Stimulated activated CD8-positive, alpha-beta memory T cell treated with anti-CD3 and anti-CD28 coated beads, Interleukin-7, amount 100 ng/mL, for 48 hours (primary cell): ENCODE results near the gene AIFM1.

Experiments used
- DNase-seq, 2 donors: peaks; one replicate each; pipeline ENCODE4 v3.0.0-alpha.2; 2020; ENCODE audit warnings: low read depth in 1 of 2; ENCODE audit errors: extremely low read depth in 1 of 2

AIFM1 gene

DNA sequence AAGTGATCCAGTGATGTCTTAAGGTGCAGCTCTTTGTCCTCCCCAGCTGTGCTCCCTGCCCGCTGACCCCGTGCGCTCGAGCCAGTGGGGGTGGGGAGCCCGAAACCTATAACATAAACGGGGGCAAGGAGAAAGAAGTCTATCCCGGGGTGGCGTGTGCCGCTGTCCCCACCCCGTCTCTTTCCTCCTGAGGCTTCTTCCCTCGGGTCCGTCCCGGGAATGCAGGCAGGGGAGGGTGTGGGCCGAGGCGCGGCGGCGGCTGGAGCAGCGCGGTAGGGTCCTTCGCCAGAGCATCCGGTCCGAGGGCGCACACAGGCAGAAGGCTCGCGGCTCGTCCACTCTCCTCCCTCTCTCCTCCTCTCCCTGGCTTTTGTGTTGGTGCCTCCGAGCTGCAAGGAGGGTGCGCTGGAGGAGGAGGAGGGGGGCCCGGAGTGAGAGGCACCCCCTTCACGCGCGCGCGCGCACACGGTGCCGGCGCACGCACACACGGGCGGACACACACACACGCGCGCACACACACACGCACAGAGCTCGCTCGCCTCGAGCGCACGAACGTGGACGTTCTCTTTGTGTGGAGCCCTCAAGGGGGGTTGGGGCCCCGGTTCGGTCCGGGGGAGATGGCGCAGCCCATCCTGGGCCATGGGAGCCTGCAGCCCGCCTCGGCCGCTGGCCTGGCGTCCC lies 5.9 kb upstream of the AIFM1 start, which contains the start of gene RAB33A:
TSS of gene RAB33A (plus strand) at position 517 of the 681 bp plus-strand sequence. CDS start at position 618, 101 bp downstream.
- no peak for DNase-seq

GRCh38 chrX:130170752-130171445 lies 5.3 kb upstream of the AIFM1 start:
- peak; percentile 20 to 56 for DNase-seq

- DNase-seq, result no peak
These were observed 1.4 kb upstream of the AIFM1 start for GRCh38 chrX:130167040-130167439.

GRCh38 chrX:130166503-130166777 lies 799 bp upstream of the AIFM1 start:
- no peak for DNase-seq

DNA sequence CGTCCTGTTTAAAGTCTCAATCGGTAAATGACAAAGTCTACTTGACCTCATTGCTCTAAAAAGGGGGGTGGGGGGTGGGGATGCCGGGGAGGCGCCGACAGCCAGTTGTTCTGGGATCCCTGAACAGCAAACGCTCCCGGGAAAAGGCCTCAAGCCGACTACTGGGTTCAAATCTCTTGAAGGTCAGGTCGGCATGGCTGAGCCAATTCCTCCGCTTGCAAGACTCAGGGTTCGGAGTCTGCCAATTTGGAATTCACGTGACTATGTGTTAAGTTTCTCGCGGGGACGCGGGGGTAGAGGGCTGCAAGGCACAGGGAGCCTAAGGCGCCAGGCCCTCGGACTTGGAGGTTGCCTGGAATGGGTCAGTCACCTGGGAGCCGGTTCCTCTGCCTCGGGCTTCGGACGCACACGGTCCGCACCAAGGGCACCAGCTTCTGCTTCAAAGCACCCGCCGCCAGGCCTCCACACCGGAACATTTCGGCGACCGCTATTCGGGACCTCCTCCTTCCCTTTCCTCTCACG lies 399 bp downstream of the AIFM1 start:
- DNase-seq, result no peak

- no peak for DNase-seq
These were observed 2.2 kb downstream of the AIFM1 start for GRCh38 chrX:130163398-130163797.

DNA sequence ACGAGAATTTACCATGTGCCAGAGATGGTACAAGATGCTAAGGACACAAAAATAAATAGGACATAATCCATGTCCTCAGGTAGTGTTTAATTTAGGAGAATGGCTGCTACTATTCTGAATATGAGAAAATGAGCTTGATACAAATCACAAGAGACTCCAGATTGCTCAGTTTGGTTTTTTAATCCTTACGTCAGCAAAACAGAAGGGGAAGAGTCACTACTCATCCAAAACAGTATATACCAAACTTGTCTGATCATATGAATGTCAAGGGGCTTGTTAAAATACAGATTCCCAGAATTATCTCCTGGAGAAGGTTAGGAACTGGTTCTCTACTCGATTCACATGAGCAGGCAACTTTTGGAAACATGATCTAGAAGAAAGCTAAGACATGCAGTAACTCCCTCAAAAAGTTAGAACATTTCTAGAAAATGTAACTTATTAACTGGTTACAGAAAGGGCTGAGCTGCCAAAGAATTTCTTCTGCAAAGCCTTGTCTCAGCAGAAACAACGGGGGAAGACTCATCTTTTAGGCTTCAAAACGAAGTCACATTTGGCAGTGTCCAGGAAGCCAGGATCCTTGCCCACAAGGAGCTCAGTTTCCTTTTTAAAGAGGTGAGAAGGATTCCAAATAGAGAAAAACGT lies 3.4 kb downstream of the AIFM1 start:
- DNase-seq, result no peak

- no peak for DNase-seq
These were observed 5.9 kb downstream of the AIFM1 start for GRCh38 chrX:130159776-130160175.

- DNase-seq, result no peak
These were observed 7.3 kb downstream of the AIFM1 start for GRCh38 chrX:130158311-130158710.

DNA sequence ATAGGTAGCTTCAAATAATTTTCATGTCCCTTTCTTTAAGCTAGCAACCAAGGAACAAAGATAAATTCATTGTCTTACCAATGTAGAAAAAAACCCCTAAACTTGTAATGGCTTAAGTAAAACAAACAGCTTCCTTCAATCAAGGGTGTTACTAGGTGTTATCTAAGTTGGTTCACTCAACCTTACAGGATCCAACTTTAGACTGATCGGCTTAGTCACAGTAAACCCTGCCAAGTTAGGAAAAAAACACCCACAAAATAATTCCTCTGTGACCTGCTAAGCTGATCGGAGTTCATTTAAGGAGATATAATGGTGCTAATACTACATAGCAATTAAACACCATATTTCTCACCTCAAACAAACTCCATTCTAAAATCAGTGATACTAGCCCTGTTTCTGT lies 10.1 kb downstream of the AIFM1 start:
- DNase-seq, result no peak

- no peak for DNase-seq
These were observed 18.0 kb downstream of the AIFM1 start for GRCh38 chrX:130147631-130148030.

- DNase-seq, result no peak
These were observed 20.5 kb downstream of the AIFM1 start for GRCh38 chrX:130145123-130145522.

DNA sequence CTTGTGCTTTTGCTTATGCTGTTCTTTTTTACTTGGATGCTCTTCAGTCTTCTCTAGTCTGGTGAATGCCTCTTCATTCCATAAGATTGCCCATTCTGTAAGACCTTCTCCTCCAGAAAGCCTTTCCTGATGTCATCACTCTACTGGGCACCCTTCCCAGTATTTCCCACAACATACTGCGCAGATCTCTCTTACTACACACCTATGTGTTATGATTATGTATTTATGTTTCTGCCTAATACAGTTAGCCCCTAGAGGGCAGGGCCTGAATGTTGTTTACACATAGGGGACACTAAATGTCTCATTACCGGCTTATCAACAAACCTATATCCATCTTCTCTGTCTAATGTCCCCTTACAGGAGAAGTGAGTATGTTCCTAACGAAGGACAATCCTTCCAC lies 21.1 kb downstream of the AIFM1 start:
- no peak for DNase-seq

GRCh38 chrX:130139474-130140201 lies 26.0 kb downstream of the AIFM1 start:
- no peak for DNase-seq

GRCh38 chrX:130136961-130137360 lies 28.7 kb downstream of the AIFM1 start:
- no peak for DNase-seq

DNA sequence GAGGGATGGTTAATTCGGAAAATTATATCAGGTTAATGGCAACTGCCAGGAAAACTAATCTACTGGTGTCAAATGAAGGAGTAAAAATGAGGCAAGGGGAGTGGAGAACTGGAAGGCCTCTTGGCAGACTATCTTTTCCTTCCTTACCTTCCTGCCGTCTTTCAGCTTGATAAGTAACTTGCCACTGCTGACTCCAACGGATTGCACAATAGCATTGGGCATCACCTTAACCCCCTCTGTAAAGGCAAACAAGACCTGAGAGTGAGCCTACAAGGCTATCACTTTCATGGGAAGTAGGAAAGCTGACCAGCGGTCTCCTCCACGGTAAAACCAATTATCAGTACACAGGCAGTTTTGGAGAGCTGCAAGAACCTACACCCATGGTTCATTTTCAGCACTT lies 29.1 kb downstream of the AIFM1 start:
- no peak for DNase-seq

DNA sequence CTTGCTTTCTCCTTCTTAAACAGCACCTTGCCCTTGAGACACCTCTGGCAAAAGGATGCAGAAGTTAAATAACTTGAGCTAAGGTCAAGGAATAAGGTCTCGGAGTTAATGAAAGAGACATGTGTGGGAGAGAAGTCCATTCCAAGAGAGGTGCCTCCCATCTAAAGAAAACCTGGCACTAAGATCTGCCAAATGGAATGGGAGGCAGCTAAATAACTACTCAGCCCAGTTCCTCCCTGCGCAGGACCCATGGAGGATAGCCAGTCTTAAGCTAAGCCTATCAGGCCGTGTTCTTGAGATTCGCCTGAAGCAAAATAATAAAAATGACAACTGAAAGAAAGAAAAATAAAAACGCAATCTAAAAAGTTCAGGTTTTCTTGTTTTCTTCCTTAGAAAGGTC lies 34.7 kb downstream of the AIFM1 start:
- no peak for DNase-seq

DNA sequence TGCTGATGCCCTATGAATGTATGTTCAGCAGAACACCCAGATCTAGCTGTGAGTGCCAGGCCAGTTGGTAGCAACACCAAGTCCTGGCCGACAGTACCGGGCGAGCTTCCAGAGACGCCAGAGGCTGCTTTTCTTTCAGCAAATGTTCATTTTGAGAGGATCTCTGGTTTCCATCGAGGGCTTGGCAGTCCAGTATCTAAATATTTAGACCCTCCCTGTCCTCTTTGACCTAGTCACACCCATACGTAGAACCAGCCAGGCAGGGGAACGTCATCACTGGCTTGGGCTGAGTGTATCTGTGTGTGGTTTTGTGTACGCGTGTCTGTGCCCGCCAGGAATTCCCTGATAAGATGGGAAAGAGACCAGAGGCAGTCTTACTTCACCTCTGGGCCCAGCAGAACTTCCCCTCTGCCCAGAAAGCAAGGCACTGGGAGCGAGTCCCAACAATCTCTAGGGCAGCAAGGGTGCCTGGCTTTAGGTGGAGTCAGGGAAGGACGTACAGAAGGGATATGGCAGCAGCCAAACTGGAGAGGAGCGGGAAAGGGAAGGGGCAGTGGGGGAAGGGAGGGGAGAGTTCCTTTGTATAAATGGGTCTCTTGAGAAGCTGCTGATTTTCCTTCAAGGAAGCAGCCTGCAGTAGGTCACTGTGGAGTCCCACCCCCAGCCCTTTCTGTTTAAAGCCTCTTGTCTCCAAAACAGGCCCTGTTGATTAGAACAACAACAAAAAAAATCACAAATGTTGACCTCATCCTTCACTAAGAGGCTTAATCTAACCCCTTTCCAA lies 40.4 kb downstream of the AIFM1 start:
- DNase-seq, result no peak

GRCh38 chrX:130124577-130124976 lies 41.1 kb downstream of the AIFM1 start:
- DNase-seq, result no peak

DNA sequence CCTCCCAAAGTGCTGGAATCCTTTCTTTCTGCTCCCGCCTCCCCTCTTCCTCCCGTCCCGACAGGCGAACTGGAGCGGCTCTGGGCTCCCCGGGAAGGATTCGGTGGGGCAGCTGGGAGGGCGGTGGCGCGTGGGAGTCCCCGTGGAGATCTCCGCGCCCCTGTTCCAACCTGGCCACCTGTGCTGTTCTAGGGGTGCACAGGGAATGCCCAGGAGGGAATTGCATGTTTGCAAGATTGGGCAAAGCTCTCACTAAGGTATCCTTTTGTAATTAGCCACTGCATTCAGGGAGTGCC lies 44.2 kb downstream of the AIFM1 start:
- DNase-seq, result no peak
